Measurements from ENCODE around the gene DUSP19. TPM values are rescaled to one million over a fixed set of nuclear protein-coding genes. Genes with fewer than 3 reads are reported as not detected.

The DUSP19 gene
- total and polyA plus RNA-seq, 2 donors (not counting 1 experiment from before 2014, with no cell fraction given) = 0.13 to 1.7 TPM

GRCh38 chr2:183124957-183125255, 46.4 kb downstream of the DUSP19 start:
- 2% methylated on average over 6 of the region's 10 CpGs for WGBS (ENCODE audit: insufficient coverage)
- Mint-ChIP-seq H3K4me1 (peaks cover 22% of the 10 kb centered on the region), H3K27ac (peak overlapping the region; percentile 93), H3K4me3 (peak overlapping the region; percentile 93), H3K27me3 (peaks cover 15% of the 10 kb centered on the region), H3K9me3 (ENCODE audit: insufficient read depth) (no peaks in the 10 kb centered on the region)
- peaks cover 3 to 15% of the 10 kb centered on the region in 2 donors for H3K4me1 ChIP-seq (ENCODE audit: control insufficient read depth in 2 of 2, insufficient read depth in 2 of 2, low read length in 2 of 2)
- TF ChIP-seq CTCF (IDR thresholded peaks at IDR 0.05) (no peak), EZH2 (IDR thresholded peaks at IDR 0.05; ENCODE audit: borderline replicate concordance, insufficient read depth, low read depth, low read length, poor library complexity, severe bottlenecking) (no peak)
- no peaks in the 10 kb centered on the region for H4K20me1 ChIP-seq (ENCODE audit: control insufficient read depth, insufficient read depth, low read length, poor library complexity, severe bottlenecking)
- no peaks in the 10 kb centered on the region for H3K9me3 ChIP-seq (ENCODE audit: control extremely low read depth in 1 of 3, control insufficient read depth in 2 of 3, insufficient read depth in 1 of 3, low read length in 2 of 3)
- H3K36me3 ChIP-seq (replicated peaks in 1 of 2; ENCODE audit: control extremely low read depth in 1 of 2, control insufficient read depth in 1 of 2, extremely low read depth in 1 of 2, insufficient read depth in 2 of 2, low read length in 1 of 2) = peaks cover 0 to 1% of the 10 kb centered on the region in 2 experiments
- peak overlapping the region; percentile 82 to 98 (median 94) for H3K4me3 ChIP-seq (ENCODE audit: control extremely low read depth in 1 of 5, extremely low read depth in 1 of 5, insufficient read depth in 1 of 5, low read depth in 2 of 5, low read length in 4 of 5)
- H3K79me2 ChIP-seq (ENCODE audit: control insufficient read depth, insufficient read depth, low read length) = peaks cover 47% of the 10 kb centered on the region
- peak overlapping the region; percentile 98 for H2AFZ ChIP-seq (ENCODE audit: insufficient read depth, low read depth, low read length, poor library complexity, severe bottlenecking)
- peak overlapping the region; percentile 84 to 87 for H3K27ac ChIP-seq (ENCODE audit: low read length in 2 of 2)
- no peak for DNase-seq
- ChIA-PET CTCF (no interaction called here), POLR2A (no interaction called here)
- no peak for ATAC-seq (ENCODE audit: low read depth)
- peaks cover 0 to 5% (median 3%) of the 10 kb centered on the region in 4 experiments for H3K27me3 ChIP-seq (replicated peaks in 1 of 4; ENCODE audit: control extremely low read depth in 1 of 4, control insufficient read depth in 3 of 4, insufficient read depth in 4 of 4, low read length in 3 of 4)
- H3K4me2 ChIP-seq (replicated peaks; ENCODE audit: low read depth, low read length, poor library complexity, severe bottlenecking) = peak overlapping the region; percentile 84
- peak overlapping the region; percentile 83 for H3K9ac ChIP-seq (ENCODE audit: low read length)
- intact Hi-C loops (cut with micrococcal nuclease) = loop anchor here (1.0 to 10.0 kb wide), 4 partner anchors 47 to 1230 kb away; partner anchors contain the start of genes DNAJC10, DUSP19, ITPRID2 and NCKAP1

- Histone ChIP-seq H3K27ac (ENCODE audit: low read length in 2 of 2) (no peak overlapping the region), H3K36me3 (replicated peaks in 1 of 2; ENCODE audit: control extremely low read depth in 1 of 2, control insufficient read depth in 1 of 2, extremely low read depth in 1 of 2, insufficient read depth in 2 of 2, low read length in 1 of 2) (peaks cover under 1 to 3% of the 10 kb centered on the region in 2 experiments), H3K4me3 (ENCODE audit: control extremely low read depth in 1 of 5, extremely low read depth in 1 of 5, insufficient read depth in 1 of 5, low read depth in 2 of 5, low read length in 4 of 5) (peak overlapping the region in 1 of 5 experiments; percentile 91), H3K9ac (ENCODE audit: low read length) (no peak overlapping the region), H3K4me2 (replicated peaks; ENCODE audit: low read depth, low read length, poor library complexity, severe bottlenecking) (peak overlapping the region; percentile 84), H3K79me2 (ENCODE audit: control insufficient read depth, insufficient read depth, low read length) (peaks cover 54% of the 10 kb centered on the region), H3K9me3 (ENCODE audit: control extremely low read depth in 1 of 3, control insufficient read depth in 2 of 3, insufficient read depth in 1 of 3, low read length in 2 of 3) (no peaks in the 10 kb centered on the region), H2AFZ (ENCODE audit: insufficient read depth, low read depth, low read length, poor library complexity, severe bottlenecking) (no peak overlapping the region), H4K20me1 (ENCODE audit: control insufficient read depth, insufficient read depth, low read length, poor library complexity, severe bottlenecking) (peaks cover 1% of the 10 kb centered on the region), H3K4me1 (ENCODE audit: control insufficient read depth in 2 of 2, insufficient read depth in 2 of 2, low read length in 2 of 2) (peaks cover 3 to 15% of the 10 kb centered on the region in 2 donors), H3K27me3 (replicated peaks in 1 of 4; ENCODE audit: control extremely low read depth in 1 of 4, control insufficient read depth in 3 of 4, insufficient read depth in 4 of 4, low read length in 3 of 4) (no peaks in the 10 kb centered on the region)
- intact Hi-C loops (cut with micrococcal nuclease) = loop anchor here (2.0 to 10.0 kb wide), 2 partner anchors 409 to 1231 kb away; partner anchors contain the start of genes DNAJC10 and ITPRID2
- CTCF ChIA-PET = no interaction called here
- no peak for DNase-seq
- Mint-ChIP-seq H3K27ac (no peak overlapping the region), H3K4me3 (peak overlapping the region; percentile 93), H3K4me1 (peaks cover 22% of the 10 kb centered on the region), H3K9me3 (ENCODE audit: insufficient read depth) (no peaks in the 10 kb centered on the region), H3K27me3 (peaks cover 9% of the 10 kb centered on the region)
- ATAC-seq (ENCODE audit: low read depth) = no peak
- POLR2A ChIA-PET = no interaction called here
- TF ChIP-seq CTCF (IDR thresholded peaks at IDR 0.05) (no peak), EZH2 (IDR thresholded peaks at IDR 0.05; ENCODE audit: borderline replicate concordance, insufficient read depth, low read depth, low read length, poor library complexity, severe bottlenecking) (no peak)
- WGBS (ENCODE audit: insufficient coverage) = 94% methylated on average over 3 of the region's 11 CpGs
Observed at GRCh38 chr2:183125659-183126341, 47.3 kb downstream of the DUSP19 start.

All from B cell (primary cell).